Endothelial cell of umbilical vein (primary cell): ENCODE measurements around the gene SHC1. TPM values are rescaled to one million over a fixed set of nuclear protein-coding genes. Genes with fewer than 3 reads are reported as not detected.

Experiments
- BruUV-seq: library from RNA; stranded (reverse); fragments of 400-500 nt; replicated peaks from 2 replicates; lab custom pipeline; 2021; lab: Mats Ljungman, UMichigan
- CTCF ChIA-PET: fragments of 300-600, 350-600 bp; sonication (Branson Sonifier 250); formaldehyde crosslinking; loops from one replicate; lab custom pipeline; 2021; ENCODE audit warnings: antibody characterized with exemption, inconsistent platforms; lab: Charles Lee
- POLR2A ChIA-PET: fragments of 300-600, 350-600 bp; sonication (Branson Sonifier 250); formaldehyde crosslinking; loops from one replicate; lab custom pipeline; 2021; ENCODE audit warnings: antibody characterized with exemption, inconsistent platforms; lab: Charles Lee
- DNase-seq: peaks from one replicate; pipeline ENCODE4 v3.0.0-alpha.2; 2011; ENCODE audit warnings: low read depth, low spot score
- FAIRE-seq: peaks from 2 replicates; lab custom pipeline; 2011; peaks lifted over from hg19 to GRCh38; lab: Jason Lieb, UNC
- H2AFZ ChIP-seq: 2 replicates; pipeline ENCODE4 v1.6.0; 2012; ENCODE audit warnings: low read depth, low read length, control low read depth, inconsistent platforms
- H3K27ac ChIP-seq: 2 replicates; pipeline ENCODE4 v1.5.1; 2011; ENCODE audit warnings: low read depth, mild to moderate bottlenecking, control low read depth, low read length, moderate library complexity; ENCODE audit not compliant: insufficient read depth
- H3K27me3 ChIP-seq, 2 experiments: 2 replicates each; pipeline versions ENCODE4 v1.6.0 to v1.6.1; 2011; ENCODE audit warnings: low read length in 2 of 2, mixed read lengths in 1 of 2; ENCODE audit not compliant: control insufficient read depth in 2 of 2, insufficient read depth in 2 of 2
- H3K36me3 ChIP-seq, 2 experiments: 2 replicates in 1 of 2; 3 replicates in 1 of 2; pipeline ENCODE4 v1.5.1; 2011; ENCODE audit warnings: low read length in 2 of 2, mild to moderate bottlenecking in 1 of 2, moderate library complexity in 1 of 2; ENCODE audit not compliant: control insufficient read depth in 2 of 2, insufficient read depth in 2 of 2; ENCODE audit errors: extremely low read depth in 1 of 2
- H3K4me1 ChIP-seq: 3 replicates; pipeline ENCODE4 v1.5.1; 2011; ENCODE audit warnings: mild to moderate bottlenecking, low read length; ENCODE audit not compliant: control insufficient read depth, insufficient read depth; ENCODE audit errors: extremely low read depth
- H3K4me2 ChIP-seq: 2 replicates; pipeline ENCODE4 v1.6.1; 2011; ENCODE audit warnings: low read length, control low read depth, mixed read lengths; ENCODE audit not compliant: insufficient read depth
- H3K4me3 ChIP-seq, 3 experiments: fragments of 200-600 bp in 1 of 3; sonication (generic), shearing (Covaris generic) in 1 of 3; replicated peaks in 1 of 3; 2 replicates each; pipeline ENCODE4 v1.5.1; 2011 to 2016; ENCODE audit warnings: control low read depth in 3 of 3, low read length in 3 of 3, mild to moderate bottlenecking in 2 of 3, inconsistent platforms in 1 of 3, low read depth in 1 of 3, moderate library complexity in 1 of 3; ENCODE audit not compliant: insufficient read depth in 1 of 3
- H3K79me2 ChIP-seq: 2 replicates; pipeline ENCODE4 v1.6.0; 2012; ENCODE audit warnings: low read length, inconsistent platforms; ENCODE audit not compliant: control insufficient read depth, insufficient read depth
- H3K9ac ChIP-seq: replicated peaks from 2 replicates; pipeline ENCODE3; 2011; ENCODE audit warnings: low read length, control low read depth; ENCODE audit not compliant: insufficient read depth; ENCODE audit errors: extremely low read depth
- H3K9me1 ChIP-seq: replicated peaks from 3 replicates; pipeline ENCODE4 v1.6.0; 2011; ENCODE audit warnings: mild to moderate bottlenecking, low read length; ENCODE audit not compliant: control insufficient read depth, insufficient read depth; ENCODE audit errors: extremely low read depth
- H3K9me3 ChIP-seq: replicated peaks from 2 replicates; pipeline ENCODE4 v1.5.1; 2012; ENCODE audit warnings: low read length, inconsistent platforms; ENCODE audit not compliant: control insufficient read depth, insufficient read depth
- H4K20me1 ChIP-seq: replicated peaks from 2 replicates; pipeline ENCODE3; 2011; ENCODE audit warnings: mild to moderate bottlenecking, low read length; ENCODE audit not compliant: control insufficient read depth, insufficient read depth; ENCODE audit errors: extremely low read depth
- FOS ChIP-seq: IDR thresholded peaks from 2 replicates; pipeline ENCODE4 v1.6.1; 2011; ENCODE audit warnings: mild to moderate bottlenecking, low read length, moderate library complexity, borderline replicate concordance; ENCODE audit not compliant: insufficient read depth
- GATA2 ChIP-seq: IDR thresholded peaks from 2 replicates; pipeline ENCODE4 v1.7.0; 2011; ENCODE audit warnings: low read depth, mild to moderate bottlenecking, moderate library complexity, mixed read lengths, low read length; ENCODE audit not compliant: insufficient read length, insufficient read depth
- MYC ChIP-seq: IDR thresholded peaks from one replicate; pipeline ENCODE4 v1.6.1; 2011; ENCODE audit warnings: mild to moderate bottlenecking, low read depth, low read length
- POLR2A ChIP-seq: IDR thresholded peaks from 2 replicates; pipeline ENCODE4 v1.6.1; 2012; ENCODE audit warnings: low read depth, mild to moderate bottlenecking, control low read depth, low read length
- POLR2AphosphoS5 ChIP-seq: IDR thresholded peaks from 2 replicates; pipeline ENCODE4 v1.6.1; 2012; ENCODE audit warnings: low read depth, mild to moderate bottlenecking, control low read depth, low read length, moderate library complexity; ENCODE audit not compliant: insufficient read depth
- dilution Hi-C: fragments of 300-500 bp; cut with MboI; formaldehyde crosslinking; loops from one replicate; pipeline ENCODE4 v1.15.0; 2019; ENCODE audit warnings: low sequenced_read_pairs; ENCODE audit not compliant: extremely low pct_ligation_motif_present
- intact Hi-C: fragments of 100-400 bp; cut with micrococcal nuclease; formaldehyde crosslinking; loops from one replicate; pipeline ENCODE4 v1.10.0; 2022
- polyA plus RNA-seq, 4 experiments: library from polyadenylated mRNA; depleted of rRNA in 3 of 4; stranded (reverse) in 3 of 4; unstranded in 1 of 4; fragments of >200 nt; gene quantifications; 2 replicates each; pipeline versions ENCODE4 v1.2.1 to v1.2.3, GENCODE V29; 2011 to 2012; ENCODE audit warnings: missing spikeins in 1 of 4
- total RNA-seq: library from RNA; stranded (reverse); gene quantifications from 2 replicates; pipeline ENCODE4 v1.2.3, GENCODE V29; 2021
- TF ChIP-seq, protein P1 (sequence below): IDR thresholded peaks from 2 replicates; pipeline ENCODE4 v1.6.1; 2011; ENCODE audit not compliant: insufficient read depth, insufficient read length

The SHC1 gene
- total and polyA plus RNA-seq, 2 donors (not counting 3 experiments of a cell fraction or from before 2014, with no cell fraction given) = 316 to 324 TPM

DNA sequence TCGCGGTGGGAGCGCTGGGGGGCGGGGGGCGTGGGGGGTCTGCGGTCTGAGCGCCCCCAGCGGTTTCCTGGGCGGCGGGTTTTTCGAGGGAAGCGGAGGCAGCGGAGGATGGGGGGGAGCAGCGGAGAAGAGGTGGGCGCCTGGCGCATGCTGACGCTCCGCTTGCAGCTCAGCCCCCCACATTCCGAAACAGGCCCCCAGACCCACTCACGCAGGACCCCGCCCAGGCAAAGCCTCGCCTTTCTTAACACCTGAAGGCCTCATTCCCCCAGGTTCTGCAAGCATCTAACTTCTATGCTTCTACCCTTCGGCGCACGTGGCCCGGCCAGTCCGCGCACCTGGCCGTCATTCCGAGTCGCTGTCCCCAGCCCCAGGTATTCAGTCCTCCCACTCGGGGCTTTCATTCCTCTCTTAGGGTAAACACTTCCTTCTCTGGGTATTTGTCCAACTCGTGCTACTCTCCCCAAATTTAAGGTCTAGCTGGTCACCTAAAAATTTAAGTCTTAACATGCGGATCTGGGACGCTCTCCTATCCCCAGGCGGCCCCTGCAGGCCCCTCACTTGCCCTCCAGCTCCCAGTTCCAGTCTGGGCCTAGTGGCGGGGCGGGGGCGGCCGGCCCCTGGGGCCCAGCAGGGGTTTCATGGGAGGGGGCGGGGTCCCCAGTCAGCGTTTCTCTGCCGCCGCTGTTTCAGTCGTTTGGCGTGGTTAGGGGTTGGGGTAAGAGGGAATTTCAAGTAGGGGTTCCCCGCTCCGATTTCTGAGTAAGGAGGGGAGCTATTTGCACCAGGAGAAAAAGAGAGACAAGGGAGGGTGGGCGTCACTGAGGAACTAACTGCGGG is 29.2 kb upstream of the SHC1 start:
- H3K9me3 ChIP-seq = no peaks in the 10 kb centered on the region
- dilution Hi-C loops = no loop called here
- H4K20me1 ChIP-seq = no peaks in the 10 kb centered on the region
- H3K27ac ChIP-seq = no peak overlapping the region
- no peaks in the 10 kb centered on the region for H3K9me1 ChIP-seq
- TF ChIP-seq POLR2AphosphoS5 (no peak), POLR2A (no peak), GATA2 (no peak), FOS (no peak), MYC (no peak)
- TF ChIP-seq, protein P1, sequence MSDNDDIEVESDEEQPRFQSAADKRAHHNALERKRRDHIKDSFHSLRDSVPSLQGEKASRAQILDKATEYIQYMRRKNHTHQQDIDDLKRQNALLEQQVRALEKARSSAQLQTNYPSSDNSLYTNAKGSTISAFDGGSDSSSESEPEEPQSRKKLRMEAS = no peak
- peaks cover 8% of the 10 kb centered on the region for H3K79me2 ChIP-seq
- H3K9ac ChIP-seq = no peak overlapping the region
- FAIRE-seq = no peak
- H2AFZ ChIP-seq = peak overlapping the region; percentile 53
- peaks cover 20% of the 10 kb centered on the region for H3K4me1 ChIP-seq
- DNase-seq = peak; percentile 31
- no peaks in the 10 kb centered on the region for H3K36me3 ChIP-seq
- intact Hi-C loops = loop anchor here (1.0 to 5.0 kb wide), 3 partner anchors 38 to 442 kb away; partner anchors contain the start of genes PYGO2 and UBE2Q1
- POLR2A ChIA-PET = interaction anchor here (0.9 to 1.4 kb wide), 3 partner anchors 38 to 62 kb away, joined by 3 read pairs; partner anchors contain the start of genes PBXIP1 and PYGO2
- no TSS peak for BruUV-seq
- H3K4me2 ChIP-seq = peak overlapping the region; percentile 38
- H3K27me3 ChIP-seq = no peaks in the 10 kb centered on the region
- H3K4me3 ChIP-seq = peak overlapping the region in 1 of 3 experiments; percentile 94
- CTCF ChIA-PET = interaction anchor here (0.8 to 6.5 kb wide), 22 partner anchors 10 to 440 kb away, joined by 3 to 87 read pairs (median 5); partner anchors contain the start of genes ADAM15, CKS1B, PBXIP1 and PMVK
